PC-3 (cell line): ENCODE results near the gene ZNF486.

Source experiments
- EZH2 ChIP-seq: fragments of 300-600 bp; sonication (generic); IDR thresholded peaks from one replicate; pipeline ENCODE4 v1.6.1; 2017; ENCODE audit warnings: antibody characterized with exemption, mild to moderate bottlenecking, low read length; ENCODE audit not compliant: unreplicated experiment
- TF ChIP-seq, protein P1 (sequence below): fragments of 300-600 bp; sonication (generic); conservative IDR thresholded peaks from 2 replicates; pipeline ENCODE4 v1.5.1; 2017; ENCODE audit warnings: antibody characterized with exemption, low read depth, mild to moderate bottlenecking, low read length

DNA sequence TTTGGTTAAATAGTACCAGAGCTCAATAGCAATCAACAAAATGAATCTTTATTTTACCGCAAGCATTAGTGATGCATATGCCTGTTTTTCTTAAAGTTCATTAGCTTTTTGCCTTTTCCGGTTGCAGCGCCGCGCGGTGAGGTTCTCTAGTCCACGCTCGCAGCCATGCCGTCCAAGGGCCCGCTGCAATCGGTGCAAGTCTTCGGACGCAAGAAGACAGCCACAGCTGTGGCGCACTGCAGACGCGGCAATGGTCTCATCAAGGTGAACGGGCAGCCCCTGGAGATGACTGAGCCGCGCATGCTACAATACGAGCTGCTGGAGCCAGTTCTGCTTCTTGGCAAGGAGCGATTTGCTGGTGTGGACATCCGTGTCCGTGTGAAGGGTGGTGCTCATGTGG lies 42.1 kb upstream of the ZNF486 start:
- TF ChIP-seq, protein P1, sequence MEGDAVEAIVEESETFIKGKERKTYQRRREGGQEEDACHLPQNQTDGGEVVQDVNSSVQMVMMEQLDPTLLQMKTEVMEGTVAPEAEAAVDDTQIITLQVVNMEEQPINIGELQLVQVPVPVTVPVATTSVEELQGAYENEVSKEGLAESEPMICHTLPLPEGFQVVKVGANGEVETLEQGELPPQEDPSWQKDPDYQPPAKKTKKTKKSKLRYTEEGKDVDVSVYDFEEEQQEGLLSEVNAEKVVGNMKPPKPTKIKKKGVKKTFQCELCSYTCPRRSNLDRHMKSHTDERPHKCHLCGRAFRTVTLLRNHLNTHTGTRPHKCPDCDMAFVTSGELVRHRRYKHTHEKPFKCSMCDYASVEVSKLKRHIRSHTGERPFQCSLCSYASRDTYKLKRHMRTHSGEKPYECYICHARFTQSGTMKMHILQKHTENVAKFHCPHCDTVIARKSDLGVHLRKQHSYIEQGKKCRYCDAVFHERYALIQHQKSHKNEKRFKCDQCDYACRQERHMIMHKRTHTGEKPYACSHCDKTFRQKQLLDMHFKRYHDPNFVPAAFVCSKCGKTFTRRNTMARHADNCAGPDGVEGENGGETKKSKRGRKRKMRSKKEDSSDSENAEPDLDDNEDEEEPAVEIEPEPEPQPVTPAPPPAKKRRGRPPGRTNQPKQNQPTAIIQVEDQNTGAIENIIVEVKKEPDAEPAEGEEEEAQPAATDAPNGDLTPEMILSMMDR = no peak
- TF ChIP-seq EZH2 = no peak
